H1 (cell line): ENCODE measurements around the gene GANC. TPM values are rescaled to one million over a fixed set of nuclear protein-coding genes. Genes with fewer than 3 reads are reported as not detected.

ENCODE experiments used
- CTCF ChIA-PET: fragments of 300-600 bp; sonication (Branson Sonifier 250); formaldehyde crosslinking; loops from one replicate; lab custom pipeline; 2021; ENCODE audit not compliant: partially characterized antibody; lab: Charles Lee
- POLR2A ChIA-PET: fragments of 300-600 bp; sonication (Branson Sonifier 250); formaldehyde crosslinking; loops from one replicate; lab custom pipeline; 2021; ENCODE audit warnings: inconsistent platforms; ENCODE audit not compliant: partially characterized antibody; lab: Charles Lee
- DNase-seq, 2 experiments: peaks; one replicate each; pipeline versions ENCODE4 v3.0.0 to v3.0.0-alpha.2; 2010 to 2022; ENCODE audit warnings: low spot score in 2 of 2, low read depth in 1 of 2, mixed read lengths in 1 of 2
- FAIRE-seq: peaks from 2 replicates; lab custom pipeline; 2011; peaks lifted over from hg19 to GRCh38; lab: Jason Lieb, UNC
- H2AFZ ChIP-seq: 2 replicates; pipeline ENCODE4 v1.8.1; 2012; ENCODE audit warnings: low read length, inconsistent platforms
- H2AK5ac ChIP-seq: 2 replicates; pipeline ENCODE4 v1.6.1; 2013; ENCODE audit warnings: low read depth, low read length
- H2BK120ac ChIP-seq: replicated peaks from 2 replicates; pipeline ENCODE3; 2013; ENCODE audit warnings: low read depth, low read length, inconsistent platforms
- H2BK12ac ChIP-seq: 2 replicates; pipeline ENCODE4 v1.6.1; 2013; ENCODE audit warnings: low read depth, low read length
- H2BK15ac ChIP-seq: 2 replicates; pipeline ENCODE4 v1.6.1; 2013; ENCODE audit warnings: low read length
- H2BK20ac ChIP-seq: 2 replicates; pipeline ENCODE4 v1.6.1; 2013; ENCODE audit warnings: low read length
- H2BK5ac ChIP-seq: 2 replicates; pipeline ENCODE4 v1.6.1; 2013; ENCODE audit warnings: low read depth, low read length
- H3K14ac ChIP-seq: 2 replicates; pipeline ENCODE4 v1.6.1; 2013; ENCODE audit warnings: inconsistent platforms; ENCODE audit not compliant: insufficient read length
- H3K18ac ChIP-seq: 2 replicates; pipeline ENCODE4 v1.6.1; 2013; ENCODE audit warnings: low read length; ENCODE audit errors: extremely low read depth
- H3K23ac ChIP-seq: 2 replicates; pipeline ENCODE4 v1.6.1; 2013; ENCODE audit warnings: inconsistent platforms; ENCODE audit not compliant: insufficient read length
- H3K23me2 ChIP-seq: 2 replicates; pipeline ENCODE4 v1.6.1; 2013; ENCODE audit warnings: low read depth, low read length
- H3K27ac ChIP-seq: 2 replicates; pipeline ENCODE4 v1.6.1; 2011; ENCODE audit warnings: low read depth, low read length, inconsistent platforms
- H3K27me3 ChIP-seq, 4 experiments: replicated peaks in 1 of 4; 1 replicate in 1 of 4; 2 replicates in 3 of 4; pipeline versions ENCODE4 v1.6.1 to v1.8.1; 2011 to 2013; ENCODE audit warnings: low read length in 3 of 4, mild to moderate bottlenecking in 3 of 4, inconsistent platforms in 2 of 4, mixed read lengths in 2 of 4, moderate library complexity in 1 of 4; ENCODE audit not compliant: control insufficient read depth in 3 of 4, insufficient read depth in 3 of 4; ENCODE audit errors: extremely low read depth in 1 of 4
- H3K36me3 ChIP-seq, 4 experiments: 2 replicates each; pipeline versions ENCODE4 v1.6.1 to v1.8.1; 2011 to 2013; ENCODE audit warnings: mild to moderate bottlenecking in 4 of 4, low read length in 3 of 4, moderate library complexity in 2 of 4, control low read depth in 1 of 4, inconsistent platforms in 1 of 4; ENCODE audit not compliant: insufficient read depth in 4 of 4, control insufficient read depth in 2 of 4
- H3K4ac ChIP-seq: replicated peaks from 2 replicates; pipeline ENCODE3; 2013; ENCODE audit warnings: low read length, low read depth, mixed read lengths, inconsistent platforms; ENCODE audit not compliant: insufficient read length
- H3K4me1 ChIP-seq, 4 experiments: replicated peaks in 1 of 4; 1 replicate in 1 of 4; 2 replicates in 3 of 4; pipeline versions ENCODE4 v1.6.1 to v1.8.1; 2011 to 2013; ENCODE audit warnings: low read length in 3 of 4, inconsistent platforms in 2 of 4, mixed read lengths in 1 of 4; ENCODE audit not compliant: insufficient read depth in 4 of 4, control insufficient read depth in 3 of 4
- H3K4me2 ChIP-seq, 2 experiments: 2 replicates each; pipeline versions ENCODE4 v1.6.1 to v1.8.1; 2011 to 2013; ENCODE audit warnings: low read depth in 2 of 2, low read length in 2 of 2, control low read depth in 1 of 2, inconsistent platforms in 1 of 2, mild to moderate bottlenecking in 1 of 2; ENCODE audit not compliant: insufficient read depth in 1 of 2
- H3K4me3 ChIP-seq, 4 experiments: fragments of 200-600, 300-600 bp in 1 of 4; sonication (generic), shearing (Covaris generic), sonication (Bioruptor Twin) in 1 of 4; 2 replicates each; pipeline versions ENCODE4 v1.5.1 to v1.8.1; 2011 to 2016; ENCODE audit warnings: low read length in 4 of 4, low read depth in 3 of 4, control low read depth in 2 of 4, inconsistent platforms in 2 of 4, mild to moderate bottlenecking in 2 of 4, mixed read lengths in 1 of 4, moderate library complexity in 1 of 4; ENCODE audit not compliant: insufficient read depth in 2 of 4; ENCODE audit errors: extremely low read depth in 1 of 4
- H3K56ac ChIP-seq: replicated peaks from 2 replicates; pipeline ENCODE3; 2013; ENCODE audit warnings: low read depth, mild to moderate bottlenecking, mixed read lengths, low read length, inconsistent platforms; ENCODE audit not compliant: insufficient read length
- H3K79me1 ChIP-seq: 2 replicates; pipeline ENCODE4 v1.6.1; 2013; ENCODE audit warnings: low read depth, low read length, control low read depth
- H3K79me2 ChIP-seq, 2 experiments: 2 replicates each; pipeline versions ENCODE4 v1.6.1 to v1.8.1; 2012 to 2013; ENCODE audit warnings: low read length in 2 of 2, mild to moderate bottlenecking in 2 of 2, inconsistent platforms in 1 of 2; ENCODE audit not compliant: insufficient read depth in 2 of 2, control insufficient read depth in 1 of 2
- H3K9ac ChIP-seq, 4 experiments: replicated peaks in 1 of 4; 1 replicate in 1 of 4; 2 replicates in 3 of 4; pipeline versions ENCODE4 v1.6.1 to v1.8.1; 2011 to 2013; ENCODE audit warnings: low read depth in 3 of 4, low read length in 3 of 4, control low read depth in 2 of 4, mild to moderate bottlenecking in 2 of 4, moderate library complexity in 2 of 4, inconsistent platforms in 1 of 4; ENCODE audit errors: extremely low read depth in 1 of 4
- H3K9me3 ChIP-seq, 2 experiments: 2 replicates each; pipeline versions ENCODE4 v1.6.1 to v1.8.1; 2012 to 2013; ENCODE audit warnings: mild to moderate bottlenecking in 2 of 2, moderate library complexity in 2 of 2, control low read depth in 1 of 2, inconsistent platforms in 1 of 2, low read depth in 1 of 2, low read length in 1 of 2, mixed read lengths in 1 of 2; ENCODE audit not compliant: insufficient read depth in 2 of 2
- H4K20me1 ChIP-seq, 2 experiments: replicated peaks in 1 of 2; 2 replicates each; pipeline versions ENCODE3 to v1.8.1; 2011 to 2013; ENCODE audit warnings: inconsistent platforms in 2 of 2, low read length in 2 of 2, mild to moderate bottlenecking in 1 of 2; ENCODE audit not compliant: insufficient read depth in 2 of 2, control insufficient read depth in 1 of 2
- H4K5ac ChIP-seq: 2 replicates; pipeline ENCODE4 v1.6.1; 2013; ENCODE audit warnings: low read length, low read depth, mixed read lengths, inconsistent platforms; ENCODE audit not compliant: insufficient read length
- H4K8ac ChIP-seq: 2 replicates; pipeline ENCODE4 v1.8.0; 2013; ENCODE audit warnings: mild to moderate bottlenecking, moderate library complexity, low read length, inconsistent platforms; ENCODE audit not compliant: insufficient read depth; ENCODE audit errors: extremely low read depth
- H4K91ac ChIP-seq: replicated peaks from 2 replicates; pipeline ENCODE3; 2013; ENCODE audit warnings: low read length, mixed read lengths, inconsistent platforms; ENCODE audit not compliant: insufficient read length
- ATF2 ChIP-seq: IDR thresholded peaks from 2 replicates; pipeline ENCODE4 v1.6.1; 2012; ENCODE audit warnings: low read length, inconsistent platforms
- CHD2 ChIP-seq: IDR thresholded peaks from 2 replicates; pipeline ENCODE4 v1.6.1; 2012; ENCODE audit warnings: low read length, improper control_type of control experiment
- EP300 ChIP-seq, 2 experiments: IDR thresholded peaks; 1 replicate in 1 of 2; 2 replicates in 1 of 2; pipeline ENCODE4 v1.6.1; 2011 to 2012; ENCODE audit warnings: low read depth in 2 of 2, low read length in 2 of 2, mild to moderate bottlenecking in 2 of 2, borderline replicate concordance in 1 of 2, inconsistent platforms in 1 of 2, moderate library complexity in 1 of 2
- EZH2 ChIP-seq: fragments of 200-600 bp; sonication (generic); IDR thresholded peaks from 2 replicates; pipeline ENCODE4 v1.7.1; 2012; ENCODE audit warnings: low read depth, mild to moderate bottlenecking, moderate library complexity, low read length, inconsistent platforms; ENCODE audit not compliant: severe bottlenecking
- KDM5A ChIP-seq: fragments of 200-600 bp; IDR thresholded peaks from 2 replicates; pipeline ENCODE4 v1.7.1; 2012; ENCODE audit warnings: mild to moderate bottlenecking, low read length, inconsistent platforms, mixed read lengths
- NANOG ChIP-seq: IDR thresholded peaks from 2 replicates; pipeline ENCODE4 v1.6.1; 2011; ENCODE audit warnings: low read length, low read depth, mild to moderate bottlenecking, inconsistent platforms; ENCODE audit not compliant: insufficient read depth, poor library complexity, severe bottlenecking
- PHF8 ChIP-seq: fragments of 200-600 bp; sonication (generic); conservative IDR thresholded peaks from 2 replicates; pipeline ENCODE4 v1.7.1; 2012; ENCODE audit warnings: low read depth, mild to moderate bottlenecking, inconsistent platforms, low read length, moderate library complexity
- SIX5 ChIP-seq: IDR thresholded peaks from 2 replicates; pipeline ENCODE4 v1.6.1; 2011; ENCODE audit warnings: mild to moderate bottlenecking, low read depth, low read length
- SUZ12 ChIP-seq: fragments of 200-600 bp; sonication (generic); IDR thresholded peaks from 2 replicates; pipeline ENCODE4 v1.6.1; 2012; ENCODE audit warnings: mild to moderate bottlenecking, inconsistent platforms, low read length, moderate library complexity, mixed read lengths
- YY1 ChIP-seq: IDR thresholded peaks from 2 replicates; pipeline ENCODE4 v1.6.1; 2011; ENCODE audit warnings: low read depth, mild to moderate bottlenecking, low read length
- WGBS, 2 experiments: shearing (Covaris generic) in 1 of 2; methylation state at CpG; one replicate each; pipeline versions ENCODE4 v1.1.6 to v1.1.7; 2013 to 2015; ENCODE audit warnings: low lambda C conversion rate in 2 of 2, mixed read lengths in 2 of 2, inconsistent platforms in 1 of 2, low coverage in 1 of 2, missing lambda C conversion rate in 1 of 2; ENCODE audit not compliant: insufficient replicate concordance in 2 of 2, insufficient coverage in 1 of 2, insufficient read length in 1 of 2; ENCODE audit errors: extremely low coverage in 1 of 2, missing lambda C conversion rate in 1 of 2; 5-methylcytosine and 5-hydroxymethylcytosine counted together
- polyA plus RNA-seq, 7 experiments: library from polyadenylated mRNA; depleted of rRNA in 3 of 7; stranded (reverse) in 5 of 7; unstranded in 2 of 7; fragments of >200 nt in 5 of 7; fragments of 200-250 nt in 2 of 7; gene quantifications; 1 replicate in 5 of 7; 2 replicates in 1 of 7; 4 replicates in 1 of 7; pipeline versions ENCODE4 v1.2.1 to v1.2.3, GENCODE V29; 2011 to 2013; ENCODE audit warnings: missing spikeins in 2 of 7, mixed read lengths in 2 of 7
- total RNA-seq: library from RNA; stranded (reverse); fragmentation: NEBNext Ultra II Directional; extraction: Animal tissue kit (Norgen Biotek cat#: 25700); gene quantifications from 2 replicates; pipeline ENCODE4 v1.2.1, GENCODE V29; 2021
- TF ChIP-seq, protein P1 (sequence below): IDR thresholded peaks from 2 replicates; pipeline ENCODE4 v1.6.1; 2011; ENCODE audit warnings: low read length, improper control_type of control experiment

GANC gene
- total and polyA plus RNA-seq, 2 of the 8 experiments (the other 6 are each of a cell fraction or from before 2014, with no cell fraction given) = 6.8 to 14.4 TPM

GRCh38 chr15:42335074-42335473, 62.1 kb downstream of the GANC start:
- no peak overlapping the region for H3K4me2 ChIP-seq
- H3K36me3 ChIP-seq = no peaks in the 10 kb centered on the region
- H3K4me3 ChIP-seq = no peak overlapping the region
- no peak overlapping the region for H2BK120ac ChIP-seq
- no peak overlapping the region for H4K91ac ChIP-seq
- no peak overlapping the region for H3K23ac ChIP-seq
- H3K56ac ChIP-seq = no peak overlapping the region
- no peak overlapping the region for H3K18ac ChIP-seq
- no peaks in the 10 kb centered on the region for H3K79me2 ChIP-seq
- H3K9ac ChIP-seq = no peak overlapping the region
- ChIA-PET CTCF (no interaction called here), POLR2A (interaction anchor here (0.6 to 1.2 kb wide), 3 partner anchors 41 to 243 kb away, joined by 3 to 4 read pairs (median 3); no protein-coding TSS in a partner anchor)
- no peak overlapping the region for H3K4ac ChIP-seq
- H2AK5ac ChIP-seq = no peak overlapping the region
- H2BK15ac ChIP-seq = no peak overlapping the region
- no peak overlapping the region for H2AFZ ChIP-seq
- no peak overlapping the region for H4K5ac ChIP-seq
- H4K8ac ChIP-seq = no peak overlapping the region
- H3K14ac ChIP-seq = no peak overlapping the region
- H3K4me1 ChIP-seq = no peaks in the 10 kb centered on the region
- H3K27ac ChIP-seq = no peak overlapping the region
- H3K23me2 ChIP-seq = no peaks in the 10 kb centered on the region
- H3K79me1 ChIP-seq = no peaks in the 10 kb centered on the region
- WGBS, 2 experiments = 87% methylated on average over 2 of the region's 2 CpGs; no CpG with 5 or more reads in 1 of the 2 experiments
- H4K20me1 ChIP-seq = no peaks in the 10 kb centered on the region
- no peaks in the 10 kb centered on the region for H3K27me3 ChIP-seq
- no peak for DNase-seq
- no peak overlapping the region for H2BK12ac ChIP-seq
- H2BK20ac ChIP-seq = no peak overlapping the region
- H2BK5ac ChIP-seq = no peak overlapping the region
- H3K9me3 ChIP-seq = peaks cover 0 to 6% of the 10 kb centered on the region in 2 experiments; a peak in 1 of 4 replicates
- no peak for FAIRE-seq
- TF ChIP-seq ATF2 (no peak), NANOG (no peak), EZH2 (no peak), SIX5 (no peak), KDM5A (no peak), SUZ12 (no peak), PHF8 (no peak), EP300 (IDR thresholded peaks at IDR 0.05; ENCODE audit: borderline replicate concordance in 1 of 2, low read depth in 2 of 2, low read length in 2 of 2) (no peak), CHD2 (no peak), YY1 (no peak)
- TF ChIP-seq, protein P1, sequence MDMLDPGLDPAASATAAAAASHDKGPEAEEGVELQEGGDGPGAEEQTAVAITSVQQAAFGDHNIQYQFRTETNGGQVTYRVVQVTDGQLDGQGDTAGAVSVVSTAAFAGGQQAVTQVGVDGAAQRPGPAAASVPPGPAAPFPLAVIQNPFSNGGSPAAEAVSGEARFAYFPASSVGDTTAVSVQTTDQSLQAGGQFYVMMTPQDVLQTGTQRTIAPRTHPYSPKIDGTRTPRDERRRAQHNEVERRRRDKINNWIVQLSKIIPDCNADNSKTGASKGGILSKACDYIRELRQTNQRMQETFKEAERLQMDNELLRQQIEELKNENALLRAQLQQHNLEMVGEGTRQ = no peak
